ENCODE data around the gene TOR1B.
A peak's percentile ranks its signal among the peaks of the same experiment; 100 is the strongest.
"Not testable (repeated sequence)": the region's sequence is repeated elsewhere in the genome, so short reads cannot be mapped to it uniquely, and the experiment has no call there.

The TOR1B gene

GRCh38 chr9:129776938-129777768 is 25.8 kb upstream of the TOR1B start:
- DNase-seq = peak; percentile 67

- no peak for DNase-seq
Measured at GRCh38 chr9:129777769-129778130, 25.2 kb upstream of the TOR1B start.

DNA sequence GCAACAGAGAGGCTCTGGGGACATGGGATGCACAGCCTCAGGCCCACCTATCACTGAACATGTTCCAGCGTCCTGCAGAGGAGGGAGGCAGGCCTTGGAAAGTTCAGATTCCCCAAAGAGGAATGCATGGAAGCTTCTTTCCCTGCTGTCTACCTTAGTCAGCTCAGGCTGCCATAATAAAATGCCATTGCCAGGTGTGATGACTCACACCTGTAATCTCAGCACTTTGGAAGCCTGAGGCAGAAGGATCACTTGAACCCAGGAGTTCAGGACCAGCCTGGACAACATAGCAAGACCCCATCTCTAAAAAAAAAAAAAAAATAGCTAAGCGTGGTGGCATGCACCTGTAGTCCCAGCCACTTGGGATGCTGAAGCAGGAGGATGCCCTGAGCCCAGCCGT is 24.5 kb upstream of the TOR1B start:
- no peak for DNase-seq

DNA sequence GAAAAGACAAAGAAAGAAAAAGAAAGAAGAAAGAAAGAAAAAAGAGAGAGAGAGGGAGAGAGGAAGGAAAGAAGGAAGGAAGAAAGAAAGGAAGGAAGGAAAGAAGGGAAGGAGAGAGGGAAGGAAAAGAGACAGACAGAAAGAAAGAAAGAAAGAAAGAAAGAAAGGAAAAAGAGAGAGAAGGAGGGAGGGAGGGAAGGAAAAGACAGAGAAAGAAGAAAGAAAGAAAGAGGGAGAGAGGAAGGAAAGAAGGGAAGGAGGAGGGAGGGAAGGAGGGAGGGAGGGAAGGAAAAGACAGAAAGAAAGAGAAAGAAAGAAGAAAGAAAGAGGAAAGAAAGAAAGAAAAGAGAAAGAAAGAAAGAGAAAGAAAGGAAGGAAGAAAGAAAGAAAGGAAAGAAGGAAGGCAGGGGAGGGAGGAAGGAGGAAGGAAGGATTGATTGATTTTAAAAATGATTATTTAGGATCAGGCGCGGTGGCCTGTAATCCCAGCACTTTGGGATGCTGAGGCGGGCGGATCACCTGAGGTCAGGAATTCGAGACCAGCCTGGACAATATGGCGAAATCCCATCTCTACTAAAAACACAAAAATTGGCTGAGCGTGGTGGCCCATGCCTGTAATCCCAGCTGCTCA is 23.3 kb upstream of the TOR1B start:
- no peak for DNase-seq

GRCh38 chr9:129781131-129781530 is 21.9 kb upstream of the TOR1B start:
- no peak for DNase-seq

DNA sequence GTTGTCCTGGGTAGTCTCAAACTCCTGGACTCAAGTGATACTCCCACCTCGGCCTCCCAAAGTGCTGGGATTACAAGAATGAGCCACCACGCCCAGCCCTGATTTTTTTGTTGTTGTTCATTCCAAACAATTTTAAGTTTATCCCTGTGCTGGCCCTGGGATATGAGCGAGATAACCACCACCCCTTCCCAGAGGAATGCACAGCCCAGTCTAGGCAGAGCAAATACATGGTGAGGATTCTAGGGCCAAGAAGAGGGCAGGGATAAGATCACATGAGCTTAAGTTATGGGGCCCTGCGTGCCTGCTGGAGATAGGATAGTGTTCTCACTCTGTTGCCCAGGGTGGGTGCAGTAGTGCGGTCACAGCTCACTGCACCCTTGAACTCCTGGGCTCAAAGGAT is 21.0 kb upstream of the TOR1B start:
- DNase-seq = no peak

- DNase-seq = peak; percentile 87
Measured at GRCh38 chr9:129783516-129784361, 19.2 kb upstream of the TOR1B start.

- not testable (repeated sequence) for DNase-seq
Measured at GRCh38 chr9:129784970-129785369, 18.0 kb upstream of the TOR1B start.

DNA sequence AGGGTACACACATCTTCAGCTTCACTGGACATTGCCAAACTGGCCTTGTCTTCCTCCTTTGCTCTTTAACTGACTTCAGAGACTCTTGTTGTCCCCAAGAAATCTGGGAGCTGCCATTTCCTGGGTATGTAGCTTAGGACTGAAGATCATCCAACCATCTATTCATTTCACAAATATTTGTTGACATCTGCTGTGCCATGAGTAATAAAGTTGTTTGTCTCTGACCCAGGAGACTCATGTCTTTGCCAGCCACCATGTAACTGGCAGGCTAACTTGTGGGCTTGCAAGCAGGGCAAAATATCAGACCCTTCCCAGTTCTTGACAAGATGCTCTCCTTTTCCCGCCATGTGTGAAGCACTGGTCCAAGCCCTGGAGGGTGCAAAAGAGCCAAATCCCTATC is 17.1 kb upstream of the TOR1B start:
- DNase-seq = no peak

DNA sequence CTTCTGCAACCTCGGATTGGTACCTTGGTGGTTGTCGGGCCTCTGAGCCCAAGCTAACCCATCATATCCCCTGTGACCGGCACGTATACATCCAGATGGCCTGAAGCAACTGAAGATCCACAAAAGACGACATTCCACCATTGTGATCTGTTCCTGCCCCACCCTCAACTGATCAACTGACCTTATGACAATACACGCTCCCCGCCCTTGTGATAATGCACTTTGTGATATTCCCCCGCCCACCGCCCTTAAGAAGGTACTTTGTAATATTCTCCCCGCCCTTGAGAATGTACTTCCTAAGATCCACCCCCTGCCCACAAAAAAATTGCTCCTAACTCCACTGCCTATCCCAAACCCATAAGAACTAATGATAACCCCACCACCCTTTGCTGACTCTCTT is 16.5 kb upstream of the TOR1B start:
- no peak for DNase-seq

DNA sequence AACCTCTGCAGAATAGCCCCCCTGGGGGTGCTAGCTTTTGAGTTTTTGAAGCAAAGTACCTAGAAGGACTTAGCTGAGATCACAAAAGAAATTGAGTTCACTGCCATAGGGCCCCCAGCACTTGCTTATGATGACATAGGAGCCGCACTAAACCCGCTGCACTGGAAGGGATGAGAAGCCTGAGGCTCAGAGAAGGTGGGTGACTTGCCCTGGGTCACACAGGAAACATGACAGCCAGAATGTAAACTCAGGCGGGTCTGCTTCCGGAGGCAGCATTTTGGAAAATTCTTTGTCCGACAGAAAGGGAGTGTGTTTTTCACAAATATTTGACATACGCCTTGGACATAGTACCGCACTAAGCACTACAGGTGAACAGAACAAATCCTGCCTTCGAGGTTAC is 8.4 kb upstream of the TOR1B start:
- no peak for DNase-seq

DNA sequence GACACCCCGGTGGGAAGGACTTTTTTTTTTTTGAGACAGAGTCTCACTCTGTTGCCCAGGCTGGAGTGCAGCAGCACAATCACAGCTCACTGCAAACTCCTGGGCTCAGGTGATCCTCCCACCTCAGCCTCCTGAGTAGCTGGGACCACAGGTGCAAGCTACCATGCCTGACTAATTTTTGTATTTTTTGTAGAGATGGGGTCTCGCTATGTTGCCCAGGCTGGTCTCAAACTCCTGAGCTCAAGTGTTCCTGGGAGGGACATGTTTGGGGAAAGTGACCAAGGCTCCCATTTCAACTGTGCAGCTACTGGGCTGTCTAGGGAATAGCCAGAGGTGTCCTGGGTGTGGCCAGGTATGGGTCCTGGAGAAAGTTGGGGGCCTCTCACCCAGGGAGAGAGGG is 7.0 kb upstream of the TOR1B start:
- not testable (repeated sequence) for DNase-seq

GRCh38 chr9:129798973-129799372 is 4.0 kb upstream of the TOR1B start:
- no peak for DNase-seq

GRCh38 chr9:129801504-129801903 is 1.5 kb upstream of the TOR1B start:
- DNase-seq = no peak

DNA sequence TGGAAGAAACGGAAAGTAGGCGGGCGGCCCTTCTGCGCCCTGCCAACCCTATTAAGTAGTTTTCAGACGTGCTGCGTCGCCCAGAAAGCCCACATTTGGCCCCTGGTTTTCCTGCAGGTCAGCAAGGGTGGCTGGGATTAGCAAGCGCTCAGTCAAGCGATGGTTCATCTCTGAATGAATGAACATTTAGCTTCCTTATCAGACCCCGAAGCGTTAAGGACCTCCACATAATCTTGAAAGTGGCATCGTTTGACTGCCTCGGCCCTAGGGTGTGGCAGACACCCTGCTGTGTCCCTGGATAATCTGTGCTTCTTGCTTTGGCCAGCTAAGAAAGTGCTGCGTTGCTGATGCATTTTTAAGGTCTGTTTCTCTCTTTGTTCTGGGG is 684 bp downstream of the TOR1B start:
- DNase-seq = no peak

GRCh38 chr9:129806061-129806460 is 3.1 kb downstream of the TOR1B start:
- no peak for DNase-seq

DNA sequence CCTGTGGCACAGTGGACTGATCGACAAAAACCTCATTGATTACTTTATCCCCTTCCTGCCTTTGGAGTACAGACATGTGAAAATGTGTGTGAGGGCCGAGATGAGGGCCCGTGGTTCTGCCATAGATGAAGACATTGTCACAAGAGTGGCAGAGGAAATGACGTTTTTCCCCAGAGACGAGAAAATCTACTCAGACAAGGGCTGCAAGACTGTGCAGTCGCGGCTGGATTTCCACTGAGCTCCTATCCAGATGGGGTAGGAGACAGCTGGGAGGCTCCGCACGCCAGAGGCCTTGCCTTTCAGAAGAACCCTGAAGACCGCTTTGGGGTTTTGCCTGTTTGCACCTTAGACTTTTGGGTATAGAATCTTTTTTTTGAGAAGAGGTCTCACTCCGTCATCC is 6.4 kb downstream of the TOR1B start:
- DNase-seq = no peak

DNA sequence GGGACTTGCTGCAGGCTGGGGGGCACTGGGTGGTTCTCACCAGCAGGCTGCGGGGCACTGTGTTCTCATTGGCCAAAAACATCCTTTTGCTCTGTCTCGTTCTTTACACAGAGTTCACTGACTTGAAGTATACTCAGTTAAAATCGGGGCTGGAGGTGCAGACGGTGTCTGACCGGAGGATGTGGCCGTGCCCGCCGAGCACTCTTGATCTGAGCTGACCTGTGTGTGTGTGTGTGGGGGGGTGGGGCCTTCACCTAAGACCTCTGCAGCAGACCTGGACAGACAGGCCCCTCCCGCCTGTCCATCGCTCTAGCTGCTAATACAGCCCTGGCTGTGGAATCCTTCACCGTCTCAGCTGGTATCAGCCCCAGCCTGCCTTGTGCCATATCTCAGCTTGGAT is 7.1 kb downstream of the TOR1B start:
- DNase-seq = no peak

GRCh38 chr9:129810788-129811187 is 7.8 kb downstream of the TOR1B start:
- DNase-seq = no peak

DNA sequence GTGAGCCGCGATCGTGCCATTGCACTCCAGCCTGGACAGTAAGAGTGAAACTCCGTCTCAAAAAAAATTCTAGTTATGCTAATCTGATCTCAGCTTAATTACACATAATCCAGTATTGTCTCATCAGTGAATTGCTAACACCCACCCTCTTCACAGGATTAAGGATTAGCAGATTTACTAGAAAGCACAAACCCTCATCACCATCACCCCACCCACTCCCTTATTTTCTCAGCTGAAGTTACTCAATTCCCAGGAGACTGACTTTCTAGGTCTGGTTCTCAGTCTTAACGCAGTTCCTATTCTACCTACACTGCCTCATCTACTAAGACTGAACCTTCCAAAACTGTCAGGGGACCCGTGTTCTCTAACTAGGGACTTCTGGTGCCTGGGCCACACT is 9.0 kb downstream of the TOR1B start:
- no peak for DNase-seq

DNA sequence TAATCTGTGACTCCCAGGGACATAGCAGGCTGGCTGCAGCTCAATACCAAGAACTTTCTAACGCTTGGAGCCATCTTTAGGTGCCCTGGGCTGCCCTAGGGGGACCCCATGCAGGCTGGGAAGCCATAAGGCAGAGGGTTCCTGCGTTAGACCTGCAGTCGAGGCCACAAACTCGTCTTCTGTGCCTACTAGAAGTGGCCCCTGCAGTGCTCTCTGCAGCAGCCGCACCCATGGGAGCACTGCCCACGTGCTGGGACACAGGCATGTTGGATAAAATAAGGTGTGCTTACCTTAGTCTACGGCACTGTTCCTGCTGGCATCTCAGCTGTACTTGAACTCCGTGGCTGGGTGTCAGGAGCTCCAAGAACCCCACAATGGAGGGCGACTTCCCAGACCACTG is 9.4 kb downstream of the TOR1B start:
- DNase-seq = no peak

- no peak for DNase-seq
Measured at GRCh38 chr9:129813661-129814060, 10.7 kb downstream of the TOR1B start.

DNA sequence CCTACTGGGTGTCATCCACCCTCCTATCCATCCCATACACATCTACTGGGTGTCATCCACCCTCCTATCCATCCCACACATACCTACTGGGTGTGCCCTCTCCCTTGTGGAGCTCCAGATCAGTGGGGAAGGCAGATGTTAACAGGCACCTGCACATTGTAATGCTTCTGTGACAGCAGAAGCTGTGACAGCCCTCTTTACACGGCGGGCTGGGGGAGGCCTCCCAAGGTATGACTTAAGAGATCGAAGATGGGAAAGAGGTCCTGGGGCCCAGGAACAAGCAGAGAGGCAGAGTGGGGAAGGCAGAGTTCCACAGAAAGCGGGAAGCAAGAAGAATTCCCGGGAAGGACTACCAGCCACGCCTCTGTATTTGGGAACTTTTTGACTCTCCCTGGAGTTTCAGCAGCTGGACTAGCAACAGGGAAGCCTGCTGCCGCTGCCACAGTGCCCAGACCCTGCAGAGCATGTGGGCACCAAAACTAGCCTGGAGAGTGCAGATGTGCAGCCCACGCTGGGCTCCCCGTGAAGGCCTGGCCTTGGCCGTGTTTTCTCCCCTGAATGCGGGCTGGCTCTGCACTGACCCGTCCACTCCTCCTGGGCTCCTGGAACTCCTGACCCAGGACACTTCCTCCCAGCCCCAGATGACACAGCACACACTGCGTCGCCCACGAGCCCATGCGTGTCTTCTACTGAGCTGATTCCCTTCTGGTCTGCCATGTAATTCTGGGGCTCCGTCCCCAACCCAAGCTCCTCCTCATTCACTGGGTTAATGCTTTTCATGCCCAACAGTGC is 11.6 kb downstream of the TOR1B start:
- DNase-seq = no peak

Measured in activated effector memory CD4-positive, alpha-beta T cell treated with anti-CD3 and anti-CD28 coated beads, Interleukin-2, amount 50 U/mL, for 16 hours (primary cell).